Type B pancreatic cell (in vitro differentiated cells): ENCODE results near the gene HSDL2. TPM values are rescaled to one million over a fixed set of nuclear protein-coding genes. Genes with fewer than 3 reads are reported as not detected.

Experiments used
- DNase-seq: peaks from one replicate; pipeline ENCODE4 v3.0.0; 2021; ENCODE audit warnings: mixed read lengths; ENCODE audit not compliant: unreplicated experiment; ENCODE audit errors: extremely low spot score
- H3K27ac Mint-ChIP-seq: 2 replicates; pipeline ENCODE4 v1.8.0; 2021; ENCODE audit warnings: mild to moderate bottlenecking, mixed read lengths
- H3K27me3 Mint-ChIP-seq: 2 replicates; pipeline ENCODE4 v1.8.0; 2021; ENCODE audit warnings: mixed read lengths
- H3K36me3 Mint-ChIP-seq: 2 replicates; pipeline ENCODE4 v1.8.0; 2021; ENCODE audit warnings: mixed read lengths
- H3K4me1 Mint-ChIP-seq: one replicate; pipeline ENCODE4 v1.8.0; 2021; ENCODE audit warnings: mixed read lengths; ENCODE audit not compliant: unreplicated experiment
- H3K4me3 Mint-ChIP-seq: 2 replicates; pipeline ENCODE4 v1.8.0; 2021; ENCODE audit warnings: mild to moderate bottlenecking, mixed read lengths
- H3K9me3 Mint-ChIP-seq: 2 replicates; pipeline ENCODE4 v1.8.0; 2021; ENCODE audit warnings: mixed read lengths
- CTCF ChIP-seq: fragments of 200-600 bp; sonication (generic); conservative IDR thresholded peaks from 2 replicates; pipeline ENCODE4 v1.5.0; 2021; ENCODE audit warnings: antibody characterized with exemption, mild to moderate bottlenecking
- total RNA-seq: library from RNA; stranded (reverse); gene quantifications from 2 replicates; pipeline ENCODE4 v1.2.1, GENCODE V29; 2021; ENCODE audit warnings: low replicate concordance

The HSDL2 gene
- total RNA-seq, 1 donor from 2014 or later = 37.5 TPM

- H3K27ac Mint-ChIP-seq = no peak overlapping the region
- no peaks in the 10 kb centered on the region for H3K27me3 Mint-ChIP-seq
- no peak for TF ChIP-seq CTCF
- peaks cover 5% of the 10 kb centered on the region for H3K4me1 Mint-ChIP-seq
- no peak for DNase-seq
- peaks cover 34% of the 10 kb centered on the region for H3K9me3 Mint-ChIP-seq
- H3K36me3 Mint-ChIP-seq = peaks cover 64% of the 10 kb centered on the region
- no peak overlapping the region for H3K4me3 Mint-ChIP-seq
These were observed 16.5 kb downstream of the HSDL2 start for GRCh38 chr9:112396416-112396815.

- TF ChIP-seq CTCF = no peak
- Mint-ChIP-seq H3K4me1 (peaks cover 3% of the 10 kb centered on the region), H3K4me3 (no peak overlapping the region), H3K27ac (no peak overlapping the region), H3K9me3 (peaks cover 34% of the 10 kb centered on the region), H3K27me3 (no peaks in the 10 kb centered on the region), H3K36me3 (peaks cover 67% of the 10 kb centered on the region)
- no peak for DNase-seq
These were observed 17.0 kb downstream of the HSDL2 start for GRCh38 chr9:112396872-112397271.

DNA sequence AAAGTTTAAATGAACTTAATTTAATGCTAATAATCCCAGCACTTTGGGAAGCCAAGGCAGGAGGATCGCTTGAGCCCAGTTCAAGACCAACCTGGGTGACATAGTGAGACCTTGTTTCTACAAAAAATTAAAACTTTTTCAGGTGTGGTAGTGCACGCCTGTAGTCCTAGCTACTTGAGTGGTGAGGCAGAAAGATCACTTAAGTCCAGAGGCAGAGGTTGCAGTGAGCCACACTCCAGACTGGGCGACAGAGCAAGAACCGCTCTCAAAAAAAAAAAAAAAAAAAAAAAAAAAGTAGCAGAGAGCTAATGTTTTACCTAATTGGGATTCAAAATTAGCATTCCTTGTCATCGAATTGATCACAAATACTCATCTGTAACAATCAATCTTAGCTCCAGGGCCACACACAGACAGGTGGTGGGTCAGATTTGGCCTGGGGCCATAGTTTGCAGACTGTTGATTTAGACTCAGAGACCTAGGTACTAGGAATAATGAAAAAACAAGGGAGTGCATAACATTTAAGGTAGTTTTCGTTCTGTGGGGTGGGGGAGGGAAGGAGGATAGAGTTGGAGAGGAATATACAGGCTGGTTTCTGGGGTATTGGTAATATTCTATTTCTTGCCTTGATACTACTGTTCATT lies 21.4 kb downstream of the HSDL2 start:
- H3K27me3 Mint-ChIP-seq = no peaks in the 10 kb centered on the region
- TF ChIP-seq CTCF = no peak
- peaks cover 46% of the 10 kb centered on the region for H3K36me3 Mint-ChIP-seq
- DNase-seq = no peak
- H3K27ac Mint-ChIP-seq = no peak overlapping the region
- peaks cover 9% of the 10 kb centered on the region for H3K4me1 Mint-ChIP-seq
- H3K9me3 Mint-ChIP-seq = peaks cover 23% of the 10 kb centered on the region
- H3K4me3 Mint-ChIP-seq = no peak overlapping the region

DNA sequence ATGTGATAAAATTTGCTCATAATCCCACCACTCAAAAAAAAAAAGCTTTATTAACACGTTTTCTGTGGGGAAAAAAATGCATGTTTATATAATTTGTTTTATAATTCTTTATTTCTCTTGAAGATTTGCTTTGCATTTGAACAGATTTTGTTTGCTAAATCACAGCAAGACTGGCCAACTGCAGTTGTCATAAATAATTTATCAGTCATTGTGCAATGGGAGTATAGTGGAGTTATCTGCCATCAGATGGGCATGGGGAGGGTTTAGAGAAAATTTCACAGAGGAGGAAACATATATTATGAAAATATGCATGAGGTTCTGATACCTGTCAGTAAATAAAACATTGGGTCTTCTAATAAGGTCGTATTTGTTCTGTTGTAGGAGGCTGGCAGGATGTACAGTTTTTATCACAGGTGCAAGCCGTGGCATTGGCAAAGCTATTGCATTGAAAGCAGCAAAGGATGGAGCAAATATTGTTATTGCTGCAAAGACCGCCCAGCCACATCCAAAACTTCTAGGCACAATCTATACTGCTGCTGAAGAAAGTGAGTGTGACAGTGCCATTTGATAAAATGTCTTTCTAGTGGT lies 23.8 kb downstream of the HSDL2 start:
- H3K4me1 Mint-ChIP-seq = peaks cover 9% of the 10 kb centered on the region
- TF ChIP-seq CTCF = no peak
- H3K9me3 Mint-ChIP-seq = peaks cover 13% of the 10 kb centered on the region
- H3K27ac Mint-ChIP-seq = no peak overlapping the region
- peaks cover 42% of the 10 kb centered on the region for H3K36me3 Mint-ChIP-seq
- DNase-seq = no peak
- no peak overlapping the region for H3K4me3 Mint-ChIP-seq
- H3K27me3 Mint-ChIP-seq = no peaks in the 10 kb centered on the region

DNA sequence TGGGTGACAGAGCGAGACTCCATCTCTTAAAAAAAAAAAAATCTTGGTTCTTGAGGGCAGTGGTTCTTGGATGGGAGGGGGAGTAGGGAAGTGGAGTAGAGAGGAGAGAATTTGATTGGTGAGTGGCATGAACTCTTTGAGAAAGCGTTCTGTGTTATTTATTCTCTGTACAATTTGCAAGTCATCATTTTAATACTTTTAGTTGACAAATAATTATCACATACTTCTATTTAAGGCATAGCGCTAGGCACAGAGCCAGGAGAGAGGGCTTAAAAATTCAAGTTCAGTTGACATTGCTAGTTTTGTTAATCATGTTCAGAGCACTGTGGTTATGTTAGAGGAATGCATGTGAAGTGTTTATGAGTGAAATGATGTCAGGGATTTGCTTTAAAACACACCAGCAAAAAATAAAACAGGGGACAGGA lies 24.6 kb downstream of the HSDL2 start:
- Mint-ChIP-seq H3K4me3 (no peak overlapping the region), H3K27ac (no peak overlapping the region), H3K9me3 (peaks cover 5% of the 10 kb centered on the region), H3K27me3 (no peaks in the 10 kb centered on the region), H3K4me1 (peaks cover 9% of the 10 kb centered on the region), H3K36me3 (peaks cover 36% of the 10 kb centered on the region)
- TF ChIP-seq CTCF = no peak
- no peak for DNase-seq
